ENCODE measurements around the gene POPDC3.
"Not testable (repeated sequence)": the region's sequence is repeated elsewhere in the genome, so short reads cannot be mapped to it uniquely, and the experiment has no call there.

Gene POPDC3

GRCh38 chr6:105196076-105196475 lies 16.3 kb upstream of the POPDC3 start:
- no peak for DNase-seq (ENCODE audit: low read depth in 2 of 2)

GRCh38 chr6:105194591-105194990 lies 14.8 kb upstream of the POPDC3 start:
- DNase-seq (ENCODE audit: low read depth in 2 of 2) = no peak

- no peak for DNase-seq (ENCODE audit: low read depth in 2 of 2)
These were observed 14.3 kb upstream of the POPDC3 start for GRCh38 chr6:105194106-105194505.

- no peak for DNase-seq (ENCODE audit: low read depth in 2 of 2)
These were observed 13.8 kb upstream of the POPDC3 start for GRCh38 chr6:105193647-105194046.

- DNase-seq (ENCODE audit: low read depth in 2 of 2) = no peak
These were observed 13.1 kb upstream of the POPDC3 start for GRCh38 chr6:105192707-105193465.

- no peak for DNase-seq (ENCODE audit: low read depth in 2 of 2)
These were observed 11.5 kb upstream of the POPDC3 start for GRCh38 chr6:105191351-105191750.

- DNase-seq (ENCODE audit: low read depth in 2 of 2) = no peak
These were observed 9.4 kb upstream of the POPDC3 start for GRCh38 chr6:105189026-105189820.

GRCh38 chr6:105188251-105188650 lies 8.4 kb upstream of the POPDC3 start:
- no peak for DNase-seq (ENCODE audit: low read depth in 2 of 2)

GRCh38 chr6:105186576-105186975 lies 6.8 kb upstream of the POPDC3 start:
- DNase-seq (ENCODE audit: low read depth in 2 of 2) = no peak

GRCh38 chr6:105184921-105185320 lies 5.1 kb upstream of the POPDC3 start:
- no peak for DNase-seq (ENCODE audit: low read depth in 2 of 2)

- DNase-seq (ENCODE audit: low read depth in 2 of 2) = no peak
These were observed 2.2 kb upstream of the POPDC3 start for GRCh38 chr6:105181981-105182515.

GRCh38 chr6:105178636-105179035 lies 1.2 kb downstream of the POPDC3 start:
- DNase-seq (ENCODE audit: low read depth in 2 of 2) = no peak

- DNase-seq (ENCODE audit: low read depth in 2 of 2) = no peak
These were observed 1.7 kb downstream of the POPDC3 start for GRCh38 chr6:105178110-105178509.

- no peak for DNase-seq (ENCODE audit: low read depth in 2 of 2)
These were observed 2.3 kb downstream of the POPDC3 start for GRCh38 chr6:105177556-105177955.

GRCh38 chr6:105174512-105174911 lies 5.3 kb downstream of the POPDC3 start:
- no peak for DNase-seq (ENCODE audit: low read depth in 2 of 2)

GRCh38 chr6:105172515-105172914 lies 7.3 kb downstream of the POPDC3 start:
- not testable (repeated sequence) for DNase-seq (ENCODE audit: low read depth in 2 of 2)

GRCh38 chr6:105170059-105170458 lies 9.8 kb downstream of the POPDC3 start:
- DNase-seq (ENCODE audit: low read depth in 2 of 2) = no peak

- no peak for DNase-seq (ENCODE audit: low read depth in 2 of 2)
These were observed 11.9 kb downstream of the POPDC3 start for GRCh38 chr6:105167914-105168313.

GRCh38 chr6:105164418-105164817 lies 15.4 kb downstream of the POPDC3 start:
- no peak for DNase-seq (ENCODE audit: low read depth in 2 of 2)

GRCh38 chr6:105163183-105163582 lies 16.6 kb downstream of the POPDC3 start:
- no peak for DNase-seq (ENCODE audit: low read depth in 2 of 2)

- DNase-seq (ENCODE audit: low read depth in 2 of 2) = no peak
These were observed 17.4 kb downstream of the POPDC3 start for GRCh38 chr6:105162377-105162776.

- no peak for DNase-seq (ENCODE audit: low read depth in 2 of 2)
These were observed 18.4 kb downstream of the POPDC3 start for GRCh38 chr6:105161421-105161820.

GRCh38 chr6:105153676-105154075 lies 26.1 kb downstream of the POPDC3 start:
- DNase-seq (ENCODE audit: low read depth in 2 of 2) = no peak

All from activated CD4-positive, alpha-beta T cell treated with anti-CD3 and anti-CD28 coated beads for 24 hours (primary cell).